ENCODE data around the gene CACNG1. TPM values are rescaled to one million over a fixed set of nuclear protein-coding genes. Genes with fewer than 3 reads are reported as not detected.

Gene CACNG1
- polyA plus RNA-seq, 1 donor from 2014 or later = 0.77 TPM

GRCh38 chr17:67003231-67003630 is 41.1 kb upstream of the CACNG1 start:
- Histone ChIP-seq H2AFZ (ENCODE audit: low read depth, low read length) (no peak overlapping the region), H3K4me3 (ENCODE audit: low read length) (no peak overlapping the region), H3K27me3 (ENCODE audit: insufficient read depth, low read depth, low read length) (no peaks in the 10 kb centered on the region), H3K27ac (ENCODE audit: low read length) (no peak overlapping the region), H3K4me2 (ENCODE audit: low read length) (no peak overlapping the region), H4K20me1 (ENCODE audit: insufficient read depth) (no peaks in the 10 kb centered on the region), H3K79me2 (replicated peaks; ENCODE audit: insufficient read depth, low read length) (peaks cover 6% of the 10 kb centered on the region), H3K9ac (ENCODE audit: low read length) (no peak overlapping the region), H3F3A (ENCODE audit: insufficient read depth, low read length, poor library complexity, severe bottlenecking) (no peaks in the 10 kb centered on the region), H3K36me3 (ENCODE audit: insufficient read depth, low read length) (peaks cover 4% of the 10 kb centered on the region), H3K9me3 (ENCODE audit: low read length) (no peaks in the 10 kb centered on the region), H3K9me2 (ENCODE audit: insufficient read depth, low read length) (no peaks in the 10 kb centered on the region)
- no peak for TF ChIP-seq CTCF (IDR thresholded peaks at IDR 0.05; ENCODE audit: poor library complexity, severe bottlenecking)
- no peak for TF ChIP-seq REST (IDR thresholded peaks at IDR 0.05; ENCODE audit: borderline replicate concordance)

- H3K4me2 ChIP-seq (ENCODE audit: low read length) = no peak overlapping the region
- H3K36me3 ChIP-seq (ENCODE audit: insufficient read depth, low read length) = peaks cover 4% of the 10 kb centered on the region
These were observed 40.2 kb upstream of the CACNG1 start for GRCh38 chr17:67004181-67004580.

GRCh38 chr17:67007266-67007665 is 37.1 kb upstream of the CACNG1 start:
- H3K9me3 ChIP-seq (ENCODE audit: low read length) = no peaks in the 10 kb centered on the region
- H3K4me2 ChIP-seq (ENCODE audit: low read length) = no peak overlapping the region
- no peak overlapping the region for H3K9ac ChIP-seq (ENCODE audit: low read length)
- no peaks in the 10 kb centered on the region for H3F3A ChIP-seq (ENCODE audit: insufficient read depth, low read length, poor library complexity, severe bottlenecking)
- H3K4me3 ChIP-seq (ENCODE audit: low read length) = no peak overlapping the region
- no peak for TF ChIP-seq MXI1 (conservative IDR thresholded peaks at IDR 0.05; ENCODE audit: poor library complexity, severe bottlenecking)
- TF ChIP-seq REST (IDR thresholded peaks at IDR 0.05; ENCODE audit: borderline replicate concordance) = no peak
- TF ChIP-seq RAD21 (conservative IDR thresholded peaks at IDR 0.05) = no peak
- no peak for TF ChIP-seq EP300 (conservative IDR thresholded peaks at IDR 0.05; ENCODE audit: poor library complexity, severe bottlenecking)
- no peak for TF ChIP-seq TAF1 (IDR thresholded peaks at IDR 0.05; ENCODE audit: low read depth)
- no peak for TF ChIP-seq CTCF (IDR thresholded peaks at IDR 0.05; ENCODE audit: poor library complexity, severe bottlenecking)
- no peak for TF ChIP-seq SMC3 (conservative IDR thresholded peaks at IDR 0.05; ENCODE audit: poor library complexity)
- no peak for TF ChIP-seq POLR2AphosphoS5 (IDR thresholded peaks at IDR 0.05)
- no peak for TF ChIP-seq EZH2 (IDR thresholded peaks at IDR 0.05; ENCODE audit: borderline replicate concordance, insufficient read depth, low read length, poor library complexity, severe bottlenecking)
- H3K79me2 ChIP-seq (replicated peaks; ENCODE audit: insufficient read depth, low read length) = no peaks in the 10 kb centered on the region
- no peaks in the 10 kb centered on the region for H3K27me3 ChIP-seq (ENCODE audit: insufficient read depth, low read depth, low read length)
- H2AFZ ChIP-seq (ENCODE audit: low read depth, low read length) = no peak overlapping the region
- H3K9me2 ChIP-seq (ENCODE audit: insufficient read depth, low read length) = no peaks in the 10 kb centered on the region
- H3K27ac ChIP-seq (ENCODE audit: low read length) = no peak overlapping the region
- H3K36me3 ChIP-seq (ENCODE audit: insufficient read depth, low read length) = peaks cover 4% of the 10 kb centered on the region
- H4K20me1 ChIP-seq (ENCODE audit: insufficient read depth) = no peaks in the 10 kb centered on the region

More at GRCh38 chr17:67004181-67004580, 40.2 kb upstream of the CACNG1 start:
- H3K9me3 ChIP-seq (ENCODE audit: low read length) = no peaks in the 10 kb centered on the region
- H3K27ac ChIP-seq (ENCODE audit: low read length) = no peak overlapping the region
- TF ChIP-seq EP300 (conservative IDR thresholded peaks at IDR 0.05; ENCODE audit: poor library complexity, severe bottlenecking) = no peak
- TF ChIP-seq EZH2 (IDR thresholded peaks at IDR 0.05; ENCODE audit: borderline replicate concordance, insufficient read depth, low read length, poor library complexity, severe bottlenecking) = no peak
- no peak overlapping the region for H2AFZ ChIP-seq (ENCODE audit: low read depth, low read length)
- no peak overlapping the region for H3K4me3 ChIP-seq (ENCODE audit: low read length)
- no peaks in the 10 kb centered on the region for H3K9me2 ChIP-seq (ENCODE audit: insufficient read depth, low read length)
- no peaks in the 10 kb centered on the region for H3F3A ChIP-seq (ENCODE audit: insufficient read depth, low read length, poor library complexity, severe bottlenecking)
- H3K79me2 ChIP-seq (replicated peaks; ENCODE audit: insufficient read depth, low read length) = peaks cover 6% of the 10 kb centered on the region
- no peaks in the 10 kb centered on the region for H4K20me1 ChIP-seq (ENCODE audit: insufficient read depth)
- no peaks in the 10 kb centered on the region for H3K27me3 ChIP-seq (ENCODE audit: insufficient read depth, low read depth, low read length)
- no peak overlapping the region for H3K9ac ChIP-seq (ENCODE audit: low read length)

Measured in neural cell (in vitro differentiated cells).